ENCODE data around the gene IRF8.

IRF8 gene

DNA sequence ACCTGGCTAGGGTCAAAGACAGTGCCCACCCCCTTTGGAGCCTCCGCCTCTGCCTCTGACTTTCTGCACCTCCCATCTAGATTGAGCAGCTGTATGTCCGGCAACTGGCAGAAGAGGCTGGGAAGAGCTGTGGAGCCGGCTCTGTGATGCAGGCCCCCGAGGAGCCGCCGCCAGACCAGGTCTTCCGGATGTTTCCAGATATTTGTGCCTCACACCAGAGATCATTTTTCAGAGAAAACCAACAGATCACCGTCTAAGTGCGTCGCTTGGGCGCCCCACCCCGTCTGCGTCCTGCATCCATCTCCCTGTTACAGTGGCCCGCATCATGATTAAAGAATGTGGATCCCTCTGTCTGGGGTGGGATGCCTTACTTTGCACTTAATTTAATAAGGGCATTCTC lies 22.1 kb downstream of the IRF8 start:
- no peak overlapping the region for H3K27ac ChIP-seq
- TF ChIP-seq, protein P1, sequence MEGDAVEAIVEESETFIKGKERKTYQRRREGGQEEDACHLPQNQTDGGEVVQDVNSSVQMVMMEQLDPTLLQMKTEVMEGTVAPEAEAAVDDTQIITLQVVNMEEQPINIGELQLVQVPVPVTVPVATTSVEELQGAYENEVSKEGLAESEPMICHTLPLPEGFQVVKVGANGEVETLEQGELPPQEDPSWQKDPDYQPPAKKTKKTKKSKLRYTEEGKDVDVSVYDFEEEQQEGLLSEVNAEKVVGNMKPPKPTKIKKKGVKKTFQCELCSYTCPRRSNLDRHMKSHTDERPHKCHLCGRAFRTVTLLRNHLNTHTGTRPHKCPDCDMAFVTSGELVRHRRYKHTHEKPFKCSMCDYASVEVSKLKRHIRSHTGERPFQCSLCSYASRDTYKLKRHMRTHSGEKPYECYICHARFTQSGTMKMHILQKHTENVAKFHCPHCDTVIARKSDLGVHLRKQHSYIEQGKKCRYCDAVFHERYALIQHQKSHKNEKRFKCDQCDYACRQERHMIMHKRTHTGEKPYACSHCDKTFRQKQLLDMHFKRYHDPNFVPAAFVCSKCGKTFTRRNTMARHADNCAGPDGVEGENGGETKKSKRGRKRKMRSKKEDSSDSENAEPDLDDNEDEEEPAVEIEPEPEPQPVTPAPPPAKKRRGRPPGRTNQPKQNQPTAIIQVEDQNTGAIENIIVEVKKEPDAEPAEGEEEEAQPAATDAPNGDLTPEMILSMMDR (IDR thresholded peaks at IDR 0.05): no peak
- TF ChIP-seq ZFX (IDR thresholded peaks at IDR 0.05; ENCODE audit: borderline replicate concordance): no peak

DNA sequence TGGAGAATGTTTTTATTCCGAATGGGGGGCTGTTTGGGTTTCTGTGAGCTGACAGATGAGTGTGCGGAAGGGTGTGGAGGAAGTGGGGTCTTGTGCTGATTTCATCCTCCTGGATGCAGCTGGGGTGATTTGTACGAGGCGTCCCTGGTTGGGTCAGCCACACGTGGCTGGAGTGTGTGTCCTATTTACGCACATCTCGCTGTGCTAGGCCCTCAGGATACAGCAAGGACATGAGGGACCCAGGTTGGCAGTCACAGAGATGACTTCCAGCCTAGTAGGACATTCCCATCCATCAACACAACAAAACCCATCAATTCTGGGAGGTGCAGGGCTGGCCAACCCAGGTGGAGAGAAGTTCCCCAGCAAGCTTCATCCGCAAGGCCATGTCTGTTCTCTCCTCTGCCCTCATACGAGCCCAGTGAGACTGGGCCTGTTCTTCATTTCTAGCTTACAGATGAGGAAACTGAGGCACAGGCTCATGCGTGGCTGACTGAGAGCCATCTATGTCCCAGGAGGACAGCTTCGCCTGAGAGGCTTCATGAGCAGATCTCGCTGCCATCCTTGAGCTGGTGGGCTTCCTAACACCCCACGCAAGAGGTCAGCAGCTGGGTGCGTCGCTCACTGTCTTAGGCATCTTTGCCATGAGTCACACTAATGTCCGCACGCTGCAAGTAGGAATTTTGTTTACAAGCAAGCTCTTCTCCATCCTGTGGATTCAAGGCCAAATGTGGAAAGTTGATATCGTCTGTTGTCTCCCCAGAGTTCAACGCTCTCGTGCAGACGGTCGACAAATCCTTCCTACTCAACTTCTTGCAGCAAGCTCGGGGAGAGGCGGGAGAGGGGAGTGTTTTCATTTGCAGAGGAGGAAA lies 24.4 kb downstream of the IRF8 start:
- TF ChIP-seq ZFX (IDR thresholded peaks at IDR 0.05; ENCODE audit: borderline replicate concordance): no peak
- TF ChIP-seq, protein P1 (IDR thresholded peaks at IDR 0.05): no peak
- H3K27ac ChIP-seq: no peak overlapping the region

DNA sequence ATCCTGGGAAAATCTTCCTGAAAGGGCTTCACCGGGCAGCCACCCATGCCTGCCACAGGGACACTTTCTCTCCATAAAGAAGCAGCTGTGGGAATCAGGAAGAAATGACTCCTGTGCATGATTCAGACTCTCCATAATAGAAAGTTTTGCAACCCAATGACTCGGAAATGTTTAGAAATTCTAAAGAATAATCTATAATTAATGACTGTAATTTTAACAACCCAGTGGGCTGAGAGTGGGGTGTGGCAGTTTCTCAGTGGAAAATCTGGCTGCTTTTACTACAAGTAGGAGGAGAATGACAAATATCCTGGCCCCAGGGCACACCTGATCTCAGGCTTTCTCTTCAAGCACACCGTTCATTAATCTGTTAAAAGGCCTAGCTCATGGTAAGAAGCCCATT lies 25.7 kb downstream of the IRF8 start:
- no peak for TF ChIP-seq ZFX (IDR thresholded peaks at IDR 0.05; ENCODE audit: borderline replicate concordance)
- TF ChIP-seq, protein P1 (IDR thresholded peaks at IDR 0.05): no peak

DNA sequence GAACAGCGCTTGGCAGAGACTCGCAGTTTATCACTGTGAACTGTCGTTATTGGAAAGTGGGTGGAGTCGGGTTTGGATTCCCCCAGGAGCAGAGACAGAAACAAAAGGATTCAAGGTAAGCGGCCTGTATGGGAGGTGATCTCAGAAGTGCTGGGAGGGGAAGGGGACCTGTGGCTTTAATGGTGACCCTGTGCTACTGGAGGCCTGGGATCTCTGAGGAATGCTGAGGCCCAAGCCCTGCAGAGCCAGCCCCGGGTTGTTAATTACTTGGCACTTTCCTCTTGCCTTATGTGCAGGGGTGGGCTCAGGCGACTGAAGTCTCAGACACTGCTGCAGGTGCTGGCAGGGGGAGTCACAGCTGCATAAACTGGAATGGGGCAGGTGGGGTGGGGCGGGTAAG lies 27.4 kb downstream of the IRF8 start:
- H3K27ac ChIP-seq: no peak overlapping the region
- no peak for TF ChIP-seq ZFX (IDR thresholded peaks at IDR 0.05; ENCODE audit: borderline replicate concordance)
- TF ChIP-seq, protein P1 (IDR thresholded peaks at IDR 0.05): no peak

More for the DNA sequence above, 25.7 kb downstream of the IRF8 start:
- no peak overlapping the region for H3K27ac ChIP-seq

DNA sequence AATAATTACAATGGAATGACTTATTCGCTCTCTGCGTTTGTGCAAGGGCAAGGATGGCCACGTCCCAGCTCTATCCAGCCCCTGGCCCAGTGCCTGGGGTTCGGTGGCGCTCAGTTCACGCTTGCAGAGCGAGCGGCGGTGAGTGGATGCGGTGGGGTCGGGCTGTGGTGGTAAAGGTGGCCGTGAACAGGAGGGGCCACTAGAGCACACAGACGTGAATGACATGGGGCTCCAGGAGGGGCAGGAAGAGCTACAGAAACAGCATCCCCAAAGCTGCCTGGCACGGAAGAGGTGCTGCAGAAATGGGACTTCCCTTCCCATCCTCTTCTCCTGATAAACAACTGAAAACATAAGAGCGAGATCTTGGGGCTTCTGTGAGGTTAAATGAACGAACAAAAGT lies 28.4 kb downstream of the IRF8 start:
- TF ChIP-seq, protein P1 (IDR thresholded peaks at IDR 0.05): no peak
- TF ChIP-seq ZFX (IDR thresholded peaks at IDR 0.05; ENCODE audit: borderline replicate concordance): no peak
- no peak overlapping the region for H3K27ac ChIP-seq

DNA sequence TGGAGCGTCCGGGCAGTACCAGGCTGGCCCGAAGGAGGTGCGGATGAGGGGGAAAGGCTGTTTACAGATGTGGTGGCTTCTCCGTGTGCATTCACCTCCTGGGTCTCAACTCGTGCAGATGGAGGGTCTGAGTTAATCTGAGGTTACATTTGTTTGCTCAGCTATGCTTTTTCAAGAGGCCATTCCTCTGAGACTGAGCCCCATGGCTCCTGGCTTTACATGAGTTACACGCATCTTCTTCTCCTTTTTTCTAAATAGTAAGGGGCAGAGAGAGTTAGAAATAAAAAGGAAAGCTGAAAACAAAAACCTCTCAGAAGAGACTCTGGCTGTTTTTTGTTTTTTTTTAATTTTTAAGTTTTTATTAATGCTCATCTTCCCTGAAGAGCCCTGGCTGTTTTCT lies 29.0 kb downstream of the IRF8 start:
- TF ChIP-seq, protein P1 (IDR thresholded peaks at IDR 0.05): no peak
- no peak for TF ChIP-seq ZFX (IDR thresholded peaks at IDR 0.05; ENCODE audit: borderline replicate concordance)

DNA sequence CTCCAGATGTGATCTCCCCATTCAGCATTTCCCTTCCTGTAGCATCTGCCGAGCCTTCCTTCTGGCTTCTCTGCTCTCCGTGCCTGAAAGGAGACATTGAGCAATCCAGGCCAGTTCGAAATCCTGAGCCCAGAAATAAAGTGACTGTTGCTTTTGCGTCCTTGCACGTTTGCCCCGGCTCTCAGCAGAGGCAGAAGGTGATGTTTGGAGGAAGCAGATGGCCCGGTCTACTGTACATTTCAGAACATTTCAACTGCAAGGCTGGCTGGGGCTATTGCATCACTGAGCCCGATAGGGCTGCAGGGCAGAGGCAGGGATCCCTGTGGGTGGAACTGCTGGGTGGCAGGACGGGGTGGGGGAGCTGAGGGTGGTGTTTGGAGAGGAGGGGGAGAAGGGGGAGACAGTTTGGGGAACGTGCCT lies 29.4 kb downstream of the IRF8 start:
- H3K27ac ChIP-seq: no peak overlapping the region
- TF ChIP-seq, protein P1 (IDR thresholded peaks at IDR 0.05): no peak
- TF ChIP-seq ZFX (IDR thresholded peaks at IDR 0.05; ENCODE audit: borderline replicate concordance): no peak

More for the DNA sequence above, 29.0 kb downstream of the IRF8 start:
- H3K27ac ChIP-seq: no peak overlapping the region
